ENCODE results near the gene SEPTIN6.

Gene SEPTIN6

DNA sequence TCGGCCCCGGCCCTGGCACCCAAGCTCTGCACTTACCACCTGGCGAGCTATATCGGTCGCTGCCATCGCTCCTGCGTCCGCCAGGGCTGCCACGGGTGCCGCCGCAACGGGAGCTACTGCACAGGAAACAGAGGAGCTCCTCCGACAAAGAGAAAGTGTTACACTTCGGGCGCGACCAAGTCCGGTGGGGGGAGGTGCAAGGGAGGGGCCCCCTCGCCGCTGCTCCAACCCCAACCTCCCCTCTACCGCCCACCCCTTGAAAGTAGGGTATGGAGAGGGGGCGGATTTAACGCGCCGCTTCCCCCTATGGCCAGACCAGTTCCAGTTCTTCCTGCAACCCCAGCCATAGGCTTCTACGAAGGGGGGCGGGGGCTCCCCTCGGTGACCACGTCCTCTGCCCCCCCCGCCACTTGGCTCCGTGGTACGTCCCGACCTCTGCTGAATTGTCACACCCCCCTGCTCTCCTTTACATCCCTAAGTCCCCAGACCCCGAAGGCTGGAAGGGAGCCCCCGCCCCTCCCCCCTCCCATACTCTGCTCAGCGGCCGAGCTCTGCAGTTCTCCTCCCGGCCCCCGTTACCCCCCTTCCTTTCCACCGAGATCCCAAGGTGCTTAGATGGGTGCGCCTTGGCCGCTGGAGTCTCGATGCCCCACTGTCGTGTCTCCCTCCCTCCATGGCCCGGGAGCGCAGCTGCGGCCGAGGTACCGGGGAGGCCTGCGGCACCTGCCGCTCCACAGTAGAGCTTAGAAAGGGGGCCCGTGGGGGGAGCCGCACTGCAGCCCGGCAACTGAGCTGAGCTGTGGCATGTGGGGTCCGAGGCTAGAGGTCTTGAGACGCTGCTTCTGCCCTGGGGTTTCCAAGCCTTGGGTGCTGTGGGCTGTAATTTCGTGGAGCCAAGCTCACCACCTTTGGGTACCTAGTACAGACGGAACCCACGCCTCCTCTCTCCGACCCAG is at the start of gene SEPTIN6:
SEPTIN6 (minus strand) TSS at position 129 of the 956 bp plus-strand sequence; CDS start at position 66, 63 bp downstream.
- Histone ChIP-seq H3K9ac (ENCODE audit: low read depth, low read length) (peak within 1 kb of the TSS; percentile 65), H3K36me3 (ENCODE audit: insufficient read depth, low read depth, low read length) (no peaks in the 10 kb centered on the region), H3K27me3 (ENCODE audit: insufficient read depth, low read length) (peaks cover 38% of the 10 kb centered on the region), H3K4me1 (ENCODE audit: insufficient read depth, low read length) (peaks cover 7% of the 10 kb centered on the region), H3K9me3 (ENCODE audit: insufficient read depth, low read depth, low read length) (no peaks in the 10 kb centered on the region), H3K4me3 (ENCODE audit: low read length) (peak within 1 kb of the TSS; percentile 72), H3K27ac (ENCODE audit: low read length) (no peak within 1 kb of the TSS)

DNA sequence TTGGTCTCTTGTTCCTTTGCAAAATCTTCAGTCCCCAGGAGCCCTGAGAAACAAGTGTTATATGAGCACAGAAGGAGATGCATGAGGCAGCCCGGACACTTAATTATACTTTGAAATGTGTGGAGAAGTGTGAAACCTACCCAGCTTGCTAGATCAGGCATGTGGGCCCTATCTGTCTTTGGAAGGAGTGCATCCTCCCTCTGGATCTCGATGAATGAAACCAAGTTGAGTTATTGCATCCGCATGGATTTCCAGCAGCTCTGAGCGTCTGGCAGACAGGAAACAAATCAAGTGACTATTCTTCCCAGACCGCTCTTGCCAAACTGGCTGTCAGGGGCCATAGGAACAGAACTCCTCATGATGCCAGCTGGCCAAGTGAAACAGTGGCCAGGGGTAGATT is 45.8 kb upstream of the SEPTIN6 start:
- Histone ChIP-seq H3K9ac (ENCODE audit: low read depth, low read length) (no peak overlapping the region), H3K36me3 (ENCODE audit: insufficient read depth, low read depth, low read length) (no peaks in the 10 kb centered on the region), H3K4me3 (ENCODE audit: low read length) (no peak overlapping the region), H3K27ac (ENCODE audit: low read length) (no peak overlapping the region), H3K9me3 (ENCODE audit: insufficient read depth, low read depth, low read length) (no peaks in the 10 kb centered on the region), H3K27me3 (ENCODE audit: insufficient read depth, low read length) (no peaks in the 10 kb centered on the region), H3K4me1 (ENCODE audit: insufficient read depth, low read length) (no peaks in the 10 kb centered on the region)

DNA sequence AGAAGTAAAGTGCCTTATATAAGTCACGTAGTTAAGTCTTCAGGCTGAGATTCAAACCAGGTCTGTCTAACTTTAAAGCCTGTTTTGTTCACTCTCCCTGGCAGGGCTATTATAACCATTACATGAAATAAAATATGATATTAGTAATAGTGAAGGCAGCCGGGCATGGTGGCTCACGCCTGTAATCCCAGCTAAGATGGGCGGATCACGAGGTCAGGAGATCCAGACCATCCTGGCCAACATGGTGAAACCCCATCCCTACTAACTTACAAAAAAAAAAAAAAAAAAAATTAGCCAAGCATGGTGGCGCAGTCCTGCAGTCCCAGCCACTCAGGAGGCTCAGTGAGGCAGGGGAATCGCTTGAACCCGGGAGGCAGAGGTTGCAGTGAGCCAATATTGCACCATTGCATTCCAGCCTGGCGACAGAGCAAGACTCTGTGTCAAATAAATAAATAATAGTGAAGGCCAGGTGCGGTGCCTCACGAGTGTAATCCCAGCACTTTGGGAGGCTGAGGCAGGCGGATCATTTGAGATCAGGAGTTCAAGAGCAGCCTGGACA is 43.3 kb upstream of the SEPTIN6 start:
- Histone ChIP-seq H3K27ac (ENCODE audit: low read length) (no peak overlapping the region), H3K4me3 (ENCODE audit: low read length) (no peak overlapping the region), H3K9me3 (ENCODE audit: insufficient read depth, low read depth, low read length) (no peaks in the 10 kb centered on the region), H3K9ac (ENCODE audit: low read depth, low read length) (no peak overlapping the region), H3K36me3 (ENCODE audit: insufficient read depth, low read depth, low read length) (no peaks in the 10 kb centered on the region), H3K4me1 (ENCODE audit: insufficient read depth, low read length) (no peaks in the 10 kb centered on the region), H3K27me3 (ENCODE audit: insufficient read depth, low read length) (no peaks in the 10 kb centered on the region)

DNA sequence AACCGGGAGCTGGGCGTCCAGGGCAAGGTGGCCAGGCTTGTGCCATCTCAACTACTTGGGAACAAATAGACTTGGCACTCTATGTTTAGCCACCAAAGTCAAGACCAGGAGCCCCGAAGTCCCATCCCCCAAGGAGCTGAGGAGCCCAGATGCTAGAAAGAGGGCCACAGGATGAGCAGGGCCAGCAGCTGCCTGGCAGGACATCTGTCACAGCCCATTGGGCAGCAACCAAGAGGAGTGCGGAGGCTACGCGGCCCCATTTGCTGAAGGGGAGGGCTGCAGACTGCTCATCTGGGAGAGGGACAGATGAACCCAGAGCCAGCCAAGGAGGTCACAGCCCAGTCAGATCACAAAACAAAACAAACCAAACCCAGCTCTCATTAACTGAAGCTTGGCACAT is 42.5 kb upstream of the SEPTIN6 start:
- no peak overlapping the region for H3K4me3 ChIP-seq (ENCODE audit: low read length)
- H3K4me1 ChIP-seq (ENCODE audit: insufficient read depth, low read length) = no peaks in the 10 kb centered on the region
- H3K9ac ChIP-seq (ENCODE audit: low read depth, low read length) = no peak overlapping the region
- H3K36me3 ChIP-seq (ENCODE audit: insufficient read depth, low read depth, low read length) = no peaks in the 10 kb centered on the region
- H3K27ac ChIP-seq (ENCODE audit: low read length) = no peak overlapping the region
- no peaks in the 10 kb centered on the region for H3K9me3 ChIP-seq (ENCODE audit: insufficient read depth, low read depth, low read length)
- H3K27me3 ChIP-seq (ENCODE audit: insufficient read depth, low read length) = no peaks in the 10 kb centered on the region

DNA sequence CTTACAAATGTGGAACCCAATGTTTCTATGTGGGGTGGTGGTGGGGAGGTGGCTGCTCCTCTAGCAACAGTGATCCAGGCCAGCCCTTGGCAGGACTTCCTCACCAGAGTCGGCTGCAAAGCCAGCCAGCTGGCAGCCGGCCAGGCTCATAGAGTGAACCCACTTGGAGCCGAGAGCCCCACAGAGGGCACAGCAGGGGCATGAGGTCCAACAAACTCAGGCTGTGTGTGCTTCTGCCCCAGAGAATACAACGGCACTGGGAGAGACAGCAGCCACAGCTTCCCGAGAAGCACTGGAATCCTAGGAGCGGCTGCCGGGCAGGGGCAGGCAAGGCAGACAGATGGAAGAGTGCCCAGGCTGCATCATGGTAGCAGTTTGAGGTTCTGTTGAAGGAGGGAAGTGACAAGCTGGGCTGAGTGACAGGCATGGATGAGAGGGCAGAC is 42.0 kb upstream of the SEPTIN6 start:
- H3K9me3 ChIP-seq (ENCODE audit: insufficient read depth, low read depth, low read length) = no peaks in the 10 kb centered on the region
- no peak overlapping the region for H3K27ac ChIP-seq (ENCODE audit: low read length)
- H3K9ac ChIP-seq (ENCODE audit: low read depth, low read length) = no peak overlapping the region
- H3K27me3 ChIP-seq (ENCODE audit: insufficient read depth, low read length) = no peaks in the 10 kb centered on the region
- no peaks in the 10 kb centered on the region for H3K36me3 ChIP-seq (ENCODE audit: insufficient read depth, low read depth, low read length)
- no peaks in the 10 kb centered on the region for H3K4me1 ChIP-seq (ENCODE audit: insufficient read depth, low read length)
- H3K4me3 ChIP-seq (ENCODE audit: low read length) = no peak overlapping the region

DNA sequence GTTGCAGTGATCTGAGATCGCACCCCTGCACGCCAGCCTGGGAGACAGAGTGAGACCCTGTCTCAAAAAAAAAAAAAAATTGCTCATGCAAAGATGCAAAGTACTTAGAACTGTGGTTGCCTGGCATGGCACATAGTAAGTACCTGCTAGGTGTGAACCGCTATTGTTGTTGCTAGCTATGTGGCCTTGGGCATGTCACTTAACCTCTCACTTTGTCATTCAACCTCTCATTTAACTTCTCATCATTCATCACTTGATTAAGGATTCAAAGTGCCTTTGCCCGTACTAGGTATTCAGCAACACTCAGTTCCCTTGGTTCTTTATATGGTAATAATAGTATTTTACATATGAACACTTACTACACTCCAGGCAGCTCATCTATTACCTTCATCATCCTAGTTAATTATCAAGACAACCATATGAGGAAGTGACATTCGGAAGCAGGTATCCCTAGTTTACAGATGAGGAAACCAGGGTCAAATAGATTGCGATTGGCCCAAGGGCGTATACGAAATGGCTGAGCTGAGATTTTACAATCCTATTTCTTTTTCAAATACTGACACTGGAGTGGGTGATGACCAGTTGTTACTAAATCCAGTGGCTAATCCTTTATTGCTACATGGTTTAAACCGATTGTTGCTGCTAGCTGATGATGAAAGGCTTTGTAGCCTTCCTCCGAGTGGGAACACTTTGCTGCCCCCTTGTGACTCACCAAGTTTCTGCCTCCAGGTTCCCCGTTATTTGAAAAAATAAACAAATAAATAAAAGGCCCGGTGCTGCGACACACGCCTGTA is 36.6 kb upstream of the SEPTIN6 start:
- no peaks in the 10 kb centered on the region for H3K36me3 ChIP-seq (ENCODE audit: insufficient read depth, low read depth, low read length)
- H3K4me1 ChIP-seq (ENCODE audit: insufficient read depth, low read length) = no peaks in the 10 kb centered on the region
- no peak overlapping the region for H3K9ac ChIP-seq (ENCODE audit: low read depth, low read length)
- no peak overlapping the region for H3K4me3 ChIP-seq (ENCODE audit: low read length)
- no peaks in the 10 kb centered on the region for H3K27me3 ChIP-seq (ENCODE audit: insufficient read depth, low read length)
- H3K9me3 ChIP-seq (ENCODE audit: insufficient read depth, low read depth, low read length) = no peaks in the 10 kb centered on the region
- H3K27ac ChIP-seq (ENCODE audit: low read length) = no peak overlapping the region

DNA sequence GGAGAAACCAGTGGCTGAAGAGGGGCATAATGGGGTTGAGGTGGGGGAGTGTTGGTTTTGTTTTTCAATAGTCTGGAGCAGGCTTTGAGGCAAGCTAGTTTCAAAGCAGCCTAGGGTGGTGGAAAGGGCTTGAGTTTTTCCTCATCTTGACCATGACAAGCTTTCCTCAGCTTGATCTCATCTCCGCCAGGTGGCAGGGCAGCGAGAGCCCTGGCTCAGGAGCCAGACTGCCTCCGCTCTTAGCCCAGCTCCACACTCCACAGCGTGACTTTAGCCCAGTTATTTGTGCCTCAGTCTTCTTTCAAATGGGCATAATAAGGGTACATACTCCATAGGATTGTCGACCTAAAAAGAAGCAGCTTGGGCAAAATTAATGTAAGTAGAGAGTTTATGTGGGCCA is 35.5 kb upstream of the SEPTIN6 start:
- Histone ChIP-seq H3K9me3 (ENCODE audit: insufficient read depth, low read depth, low read length) (no peaks in the 10 kb centered on the region), H3K9ac (ENCODE audit: low read depth, low read length) (no peak overlapping the region), H3K4me1 (ENCODE audit: insufficient read depth, low read length) (no peaks in the 10 kb centered on the region), H3K27me3 (ENCODE audit: insufficient read depth, low read length) (no peaks in the 10 kb centered on the region), H3K4me3 (ENCODE audit: low read length) (no peak overlapping the region), H3K27ac (ENCODE audit: low read length) (no peak overlapping the region), H3K36me3 (ENCODE audit: insufficient read depth, low read depth, low read length) (no peaks in the 10 kb centered on the region)

DNA sequence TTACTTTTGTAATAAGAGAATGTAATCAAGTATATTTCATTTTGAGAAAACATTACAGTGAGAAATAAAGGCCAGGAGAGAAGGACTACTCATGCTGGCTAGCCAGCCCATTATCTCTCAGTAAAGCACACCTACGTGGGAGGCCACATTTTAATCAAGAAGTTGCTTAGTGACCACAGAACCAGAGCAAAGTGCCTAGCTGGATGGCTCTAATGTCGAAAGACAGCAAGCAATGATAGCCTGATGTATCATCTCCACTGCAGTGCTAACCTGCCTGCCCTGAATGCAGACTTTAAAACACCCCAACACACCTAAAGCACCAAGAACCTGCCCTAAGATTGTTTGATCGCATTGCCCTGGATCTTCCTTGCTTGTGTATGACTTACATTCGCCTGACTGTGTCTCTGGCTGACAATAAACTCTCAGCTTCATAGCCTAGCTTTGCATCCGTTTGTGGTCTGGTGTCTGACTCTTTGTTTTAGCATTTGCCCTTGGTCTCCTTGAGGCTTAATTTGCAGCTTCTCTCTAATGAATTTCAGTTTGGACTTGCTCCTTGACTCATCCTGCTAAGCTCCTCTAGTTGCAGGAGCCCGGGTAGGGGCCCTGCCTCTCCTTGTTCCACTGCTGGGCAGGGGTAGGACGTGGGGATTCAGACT is 34.1 kb upstream of the SEPTIN6 start:
- no peaks in the 10 kb centered on the region for H3K9me3 ChIP-seq (ENCODE audit: insufficient read depth, low read depth, low read length)
- H3K36me3 ChIP-seq (ENCODE audit: insufficient read depth, low read depth, low read length) = no peaks in the 10 kb centered on the region
- no peaks in the 10 kb centered on the region for H3K27me3 ChIP-seq (ENCODE audit: insufficient read depth, low read length)
- no peak overlapping the region for H3K27ac ChIP-seq (ENCODE audit: low read length)
- H3K9ac ChIP-seq (ENCODE audit: low read depth, low read length) = no peak overlapping the region
- H3K4me3 ChIP-seq (ENCODE audit: low read length) = no peak overlapping the region
- H3K4me1 ChIP-seq (ENCODE audit: insufficient read depth, low read length) = no peaks in the 10 kb centered on the region

DNA sequence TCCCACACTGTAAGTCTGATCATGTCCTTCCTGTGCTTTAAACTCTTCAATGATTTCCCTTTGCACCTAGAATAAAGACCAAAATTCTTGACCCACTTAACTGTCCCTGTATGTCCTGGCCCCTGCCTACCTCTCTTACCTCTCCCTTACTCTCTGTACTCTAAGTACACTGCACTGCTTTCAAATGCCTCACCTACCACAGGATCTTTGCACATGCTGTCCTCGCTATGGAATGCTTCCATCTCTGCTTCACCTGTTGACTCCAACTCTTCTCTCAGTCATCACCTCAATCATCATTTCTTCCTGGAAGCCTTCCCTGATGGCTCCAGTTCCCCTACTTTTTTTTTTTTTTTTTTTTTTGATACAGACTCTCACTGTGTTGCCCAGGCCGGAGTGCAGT is 29.0 kb upstream of the SEPTIN6 start:
- Histone ChIP-seq H3K4me3 (ENCODE audit: low read length) (no peak overlapping the region), H3K27ac (ENCODE audit: low read length) (no peak overlapping the region), H3K4me1 (ENCODE audit: insufficient read depth, low read length) (no peaks in the 10 kb centered on the region), H3K27me3 (ENCODE audit: insufficient read depth, low read length) (no peaks in the 10 kb centered on the region), H3K36me3 (ENCODE audit: insufficient read depth, low read depth, low read length) (no peaks in the 10 kb centered on the region), H3K9me3 (ENCODE audit: insufficient read depth, low read depth, low read length) (no peaks in the 10 kb centered on the region), H3K9ac (ENCODE audit: low read depth, low read length) (no peak overlapping the region)

DNA sequence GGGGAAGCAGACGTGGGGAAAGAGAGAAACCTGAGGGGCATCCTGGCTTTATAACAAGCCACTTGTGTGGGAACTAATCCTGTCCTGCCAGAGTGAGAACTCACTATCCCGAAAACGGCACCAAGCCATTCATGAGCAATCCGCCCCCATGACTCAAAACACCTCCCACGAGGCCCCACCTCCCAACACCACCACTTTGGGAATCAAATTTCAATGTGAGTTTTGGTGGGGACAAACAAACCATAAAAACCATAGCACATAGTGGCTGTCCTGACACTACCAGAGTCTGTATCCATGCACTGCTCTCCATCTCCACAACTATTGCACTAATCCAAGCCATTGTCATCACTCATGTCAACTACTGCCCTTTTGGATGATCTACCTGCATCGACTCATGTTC is 28.5 kb upstream of the SEPTIN6 start:
- Histone ChIP-seq H3K4me1 (ENCODE audit: insufficient read depth, low read length) (no peaks in the 10 kb centered on the region), H3K4me3 (ENCODE audit: low read length) (no peak overlapping the region), H3K9ac (ENCODE audit: low read depth, low read length) (no peak overlapping the region), H3K27ac (ENCODE audit: low read length) (no peak overlapping the region), H3K36me3 (ENCODE audit: insufficient read depth, low read depth, low read length) (no peaks in the 10 kb centered on the region), H3K27me3 (ENCODE audit: insufficient read depth, low read length) (no peaks in the 10 kb centered on the region), H3K9me3 (ENCODE audit: insufficient read depth, low read depth, low read length) (no peaks in the 10 kb centered on the region)

DNA sequence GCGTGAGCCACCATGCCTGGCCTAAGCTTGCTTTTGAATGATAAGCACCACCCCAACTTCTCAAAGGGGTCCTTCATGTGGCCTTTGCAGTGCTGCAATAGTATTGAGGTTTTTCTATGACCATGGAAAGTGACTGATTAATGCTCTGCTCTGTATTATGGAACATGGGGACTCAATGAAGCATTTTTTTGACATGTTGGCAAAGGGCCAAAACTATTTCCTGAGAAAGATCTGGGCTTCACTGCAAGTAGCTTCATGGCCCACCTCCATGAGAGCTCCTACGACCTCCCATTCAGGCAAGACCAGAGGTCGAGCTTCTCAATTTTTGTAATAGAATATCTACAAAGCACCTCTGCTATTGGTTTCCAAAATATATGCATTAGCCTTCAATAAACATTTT is 16.7 kb upstream of the SEPTIN6 start:
- Histone ChIP-seq H3K4me3 (ENCODE audit: low read length) (no peak overlapping the region), H3K9ac (ENCODE audit: low read depth, low read length) (no peak overlapping the region), H3K27me3 (ENCODE audit: insufficient read depth, low read length) (no peaks in the 10 kb centered on the region), H3K36me3 (ENCODE audit: insufficient read depth, low read depth, low read length) (no peaks in the 10 kb centered on the region), H3K4me1 (ENCODE audit: insufficient read depth, low read length) (no peaks in the 10 kb centered on the region), H3K27ac (ENCODE audit: low read length) (no peak overlapping the region), H3K9me3 (ENCODE audit: insufficient read depth, low read depth, low read length) (no peaks in the 10 kb centered on the region)
